GM12874 (cell line): ENCODE measurements around the gene LPAR2.

ENCODE experiments used
- TF ChIP-seq, protein P1 (sequence below): IDR thresholded peaks from 2 replicates; pipeline ENCODE4 v1.5.1; 2011; ENCODE audit warnings: low read depth, mild to moderate bottlenecking, control low read depth, low read length, moderate library complexity; ENCODE audit not compliant: insufficient read depth

LPAR2 gene

DNA sequence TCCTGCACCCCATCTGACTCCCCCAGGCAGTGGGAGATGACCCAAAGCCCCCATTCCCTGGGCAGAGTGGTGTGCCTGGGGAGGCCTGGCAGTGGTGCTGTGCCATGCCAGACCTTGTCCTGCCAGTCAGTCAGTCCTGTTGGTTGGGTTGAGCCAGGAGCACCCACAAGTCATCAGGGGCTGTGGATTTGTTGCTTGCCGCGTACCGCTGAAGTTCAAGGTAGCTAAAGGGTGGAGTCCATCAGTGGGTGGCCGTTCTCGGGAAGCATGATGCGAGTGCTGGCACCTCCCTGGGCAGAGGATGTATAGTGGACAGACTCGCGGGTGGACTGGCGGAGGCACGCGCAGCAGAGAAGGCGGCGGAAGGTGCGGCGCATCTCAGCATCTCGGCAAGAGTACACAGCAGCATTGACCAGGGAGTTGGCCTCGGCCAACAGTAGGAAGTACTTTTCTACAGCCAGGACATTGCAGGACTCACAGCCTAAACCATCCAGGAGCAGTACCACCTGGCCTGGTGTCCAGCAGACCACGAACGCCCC is 3.9 kb downstream of the LPAR2 start:
- TF ChIP-seq, protein P1, sequence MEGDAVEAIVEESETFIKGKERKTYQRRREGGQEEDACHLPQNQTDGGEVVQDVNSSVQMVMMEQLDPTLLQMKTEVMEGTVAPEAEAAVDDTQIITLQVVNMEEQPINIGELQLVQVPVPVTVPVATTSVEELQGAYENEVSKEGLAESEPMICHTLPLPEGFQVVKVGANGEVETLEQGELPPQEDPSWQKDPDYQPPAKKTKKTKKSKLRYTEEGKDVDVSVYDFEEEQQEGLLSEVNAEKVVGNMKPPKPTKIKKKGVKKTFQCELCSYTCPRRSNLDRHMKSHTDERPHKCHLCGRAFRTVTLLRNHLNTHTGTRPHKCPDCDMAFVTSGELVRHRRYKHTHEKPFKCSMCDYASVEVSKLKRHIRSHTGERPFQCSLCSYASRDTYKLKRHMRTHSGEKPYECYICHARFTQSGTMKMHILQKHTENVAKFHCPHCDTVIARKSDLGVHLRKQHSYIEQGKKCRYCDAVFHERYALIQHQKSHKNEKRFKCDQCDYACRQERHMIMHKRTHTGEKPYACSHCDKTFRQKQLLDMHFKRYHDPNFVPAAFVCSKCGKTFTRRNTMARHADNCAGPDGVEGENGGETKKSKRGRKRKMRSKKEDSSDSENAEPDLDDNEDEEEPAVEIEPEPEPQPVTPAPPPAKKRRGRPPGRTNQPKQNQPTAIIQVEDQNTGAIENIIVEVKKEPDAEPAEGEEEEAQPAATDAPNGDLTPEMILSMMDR: no peak

DNA sequence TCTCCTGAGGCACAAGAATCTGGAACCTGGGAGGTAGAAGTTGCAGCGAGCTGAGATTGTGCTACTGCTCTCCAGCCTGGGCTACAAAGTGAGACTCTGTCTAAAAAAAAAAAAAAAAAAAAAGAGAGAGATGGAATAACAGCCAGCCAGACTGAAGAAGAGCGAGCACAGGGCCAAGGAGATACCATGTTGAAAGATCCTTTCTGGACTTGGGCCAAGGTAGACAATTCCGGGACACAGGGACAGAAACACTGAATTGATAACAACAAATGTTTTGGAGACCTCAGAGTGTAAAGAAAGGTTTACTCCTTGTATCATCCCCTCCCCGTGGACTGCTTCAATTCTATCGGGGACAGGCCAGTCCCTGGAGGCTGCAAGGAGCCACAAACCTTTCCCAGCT is 4.6 kb downstream of the LPAR2 start:
- TF ChIP-seq, protein P1: no peak

GRCh38 chr19:19619849-19620210 is 8.2 kb downstream of the LPAR2 start:
- TF ChIP-seq, protein P1: no peak

DNA sequence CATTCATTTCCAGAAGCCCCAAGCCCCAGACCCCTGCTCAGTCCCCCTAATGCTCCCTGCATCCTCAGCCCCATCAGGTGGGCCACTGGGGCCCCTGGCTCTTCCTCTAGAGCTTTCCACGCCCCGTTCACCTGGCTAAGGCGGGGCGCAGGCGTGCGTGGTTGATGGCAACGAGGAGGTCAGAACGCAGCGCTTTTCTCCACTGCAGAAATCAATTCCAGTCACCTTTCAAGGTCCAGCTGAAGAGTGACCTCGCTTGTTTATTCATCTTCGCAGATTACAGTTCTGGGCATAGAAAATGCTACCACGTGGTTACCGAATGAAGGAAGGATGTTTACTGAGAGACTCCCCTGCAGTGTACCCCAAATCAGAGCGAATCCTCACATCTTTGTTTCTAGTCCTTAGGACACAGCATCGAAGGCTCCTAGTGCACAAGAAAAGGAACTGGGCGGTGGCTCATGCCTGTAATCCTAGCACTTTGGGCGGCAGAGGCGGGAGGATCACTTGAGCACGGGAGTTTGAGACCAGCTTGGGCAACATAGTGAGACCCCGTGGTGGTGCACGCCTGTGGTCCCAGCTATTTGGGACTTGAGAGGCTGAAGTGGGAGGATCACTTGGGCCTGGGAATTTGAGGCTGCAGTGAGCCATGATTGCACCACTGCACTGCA is 8.7 kb downstream of the LPAR2 start:
- TF ChIP-seq, protein P1: no peak

GRCh38 chr19:19618219-19619051 is 9.6 kb downstream of the LPAR2 start, which contains the start of gene PBX4:
TSS of gene PBX4 (minus strand) at chr19:19618687. CDS start at chr19:19618629, 58 bp downstream.
- TF ChIP-seq, protein P1: no peak

DNA sequence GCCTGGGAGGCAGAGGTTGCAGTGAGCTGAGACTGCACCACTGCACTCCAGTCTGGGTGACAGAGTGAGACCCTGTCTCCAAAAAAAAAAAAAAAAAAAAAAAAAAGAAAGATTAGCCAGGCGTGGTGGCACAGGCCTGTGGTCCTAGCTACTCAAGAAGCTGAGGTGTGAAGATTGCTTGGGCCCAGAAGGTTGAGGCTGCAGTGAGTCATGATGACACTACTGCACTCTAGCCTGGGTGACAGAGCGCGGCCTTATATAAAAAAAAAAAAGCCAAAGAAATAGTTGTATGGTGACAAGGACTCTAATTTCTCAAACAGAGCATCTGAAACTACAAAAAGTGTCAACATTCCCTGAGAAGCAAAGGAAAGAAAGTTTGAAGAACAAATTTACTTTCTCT is 12.9 kb downstream of the LPAR2 start:
- TF ChIP-seq, protein P1: no peak

DNA sequence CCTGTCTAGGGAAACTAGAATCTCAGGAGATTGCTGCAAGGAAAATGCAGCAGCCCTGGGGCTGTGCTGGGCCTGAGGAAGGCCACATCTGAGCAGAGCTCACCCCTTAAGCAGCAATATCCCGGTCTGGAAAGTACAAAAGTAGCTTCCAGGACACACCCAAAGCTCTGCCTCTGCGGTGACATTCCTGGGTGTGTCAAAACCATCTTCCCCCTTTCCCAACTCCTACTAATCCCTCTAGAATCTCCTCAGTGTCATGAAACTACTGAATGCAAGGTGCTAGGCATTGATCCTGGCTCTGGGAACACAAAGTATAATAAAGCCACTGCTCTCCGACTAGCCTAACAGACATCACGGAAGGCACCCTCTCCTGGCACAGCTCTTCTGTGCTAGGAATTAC is 14.5 kb downstream of the LPAR2 start:
- TF ChIP-seq, protein P1: no peak
